ENCODE data around the gene DGKB. TPM values are rescaled to one million over a fixed set of nuclear protein-coding genes. Genes with fewer than 3 reads are reported as not detected.
A peak's percentile ranks its signal among the peaks of the same experiment; 100 is the strongest.

The DGKB gene
- total and polyA plus RNA-seq, 2 donors from 2014 or later: 0.26 to 1.5 TPM

DNA sequence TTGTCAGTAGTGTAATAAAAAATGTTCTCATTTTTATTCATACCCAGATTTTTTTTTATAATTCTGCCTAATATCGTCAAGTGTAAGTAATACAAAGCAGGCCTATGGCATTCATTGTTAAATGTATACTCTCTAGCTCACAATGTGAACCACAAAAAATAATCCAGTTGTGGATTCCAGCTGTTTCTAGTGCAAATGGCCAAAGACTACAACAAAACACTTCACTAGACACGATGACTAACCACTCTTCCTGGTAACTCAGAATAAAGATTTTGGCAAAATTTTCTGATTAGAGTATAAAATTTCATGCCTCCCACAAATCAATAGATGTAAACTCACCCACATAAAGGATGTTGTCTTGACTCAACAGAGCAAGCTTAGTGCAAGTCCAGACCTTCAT lies 396.6 kb downstream of the DGKB start:
- H3K27me3 ChIP-seq (ENCODE audit: control insufficient read depth, insufficient read depth, low read length): no peaks in the 10 kb centered on the region
- no peaks in the 10 kb centered on the region for H3K4me1 ChIP-seq (ENCODE audit: control insufficient read depth in 2 of 3, insufficient read depth in 2 of 3, low read depth in 1 of 3, low read length in 3 of 3)
- no peak overlapping the region for H3K9ac ChIP-seq (ENCODE audit: low read length in 3 of 3)
- FAIRE-seq: no peak
- no peak overlapping the region for H3K4me3 ChIP-seq (ENCODE audit: low read length in 3 of 3)
- no peak for DNase-seq
- TF ChIP-seq, protein P1, sequence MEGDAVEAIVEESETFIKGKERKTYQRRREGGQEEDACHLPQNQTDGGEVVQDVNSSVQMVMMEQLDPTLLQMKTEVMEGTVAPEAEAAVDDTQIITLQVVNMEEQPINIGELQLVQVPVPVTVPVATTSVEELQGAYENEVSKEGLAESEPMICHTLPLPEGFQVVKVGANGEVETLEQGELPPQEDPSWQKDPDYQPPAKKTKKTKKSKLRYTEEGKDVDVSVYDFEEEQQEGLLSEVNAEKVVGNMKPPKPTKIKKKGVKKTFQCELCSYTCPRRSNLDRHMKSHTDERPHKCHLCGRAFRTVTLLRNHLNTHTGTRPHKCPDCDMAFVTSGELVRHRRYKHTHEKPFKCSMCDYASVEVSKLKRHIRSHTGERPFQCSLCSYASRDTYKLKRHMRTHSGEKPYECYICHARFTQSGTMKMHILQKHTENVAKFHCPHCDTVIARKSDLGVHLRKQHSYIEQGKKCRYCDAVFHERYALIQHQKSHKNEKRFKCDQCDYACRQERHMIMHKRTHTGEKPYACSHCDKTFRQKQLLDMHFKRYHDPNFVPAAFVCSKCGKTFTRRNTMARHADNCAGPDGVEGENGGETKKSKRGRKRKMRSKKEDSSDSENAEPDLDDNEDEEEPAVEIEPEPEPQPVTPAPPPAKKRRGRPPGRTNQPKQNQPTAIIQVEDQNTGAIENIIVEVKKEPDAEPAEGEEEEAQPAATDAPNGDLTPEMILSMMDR (IDR thresholded peaks at IDR 0.05; ENCODE audit: borderline replicate concordance, extremely low read depth, insufficient read depth): no peak
- H3K27ac ChIP-seq (ENCODE audit: low read depth in 2 of 2, low read length in 2 of 2): no peak overlapping the region
- H3K9me3 ChIP-seq (ENCODE audit: control insufficient read depth in 2 of 3, insufficient read depth in 1 of 3, low read length in 3 of 3): peaks cover 0 to 14% (median 0%) of the 10 kb centered on the region in 3 donors
- intact Hi-C loops (cut with DNase I): no loop called here
- H3K36me3 ChIP-seq (ENCODE audit: control insufficient read depth in 2 of 3, insufficient read depth in 3 of 3, low read length in 3 of 3): no peaks in the 10 kb centered on the region

DNA sequence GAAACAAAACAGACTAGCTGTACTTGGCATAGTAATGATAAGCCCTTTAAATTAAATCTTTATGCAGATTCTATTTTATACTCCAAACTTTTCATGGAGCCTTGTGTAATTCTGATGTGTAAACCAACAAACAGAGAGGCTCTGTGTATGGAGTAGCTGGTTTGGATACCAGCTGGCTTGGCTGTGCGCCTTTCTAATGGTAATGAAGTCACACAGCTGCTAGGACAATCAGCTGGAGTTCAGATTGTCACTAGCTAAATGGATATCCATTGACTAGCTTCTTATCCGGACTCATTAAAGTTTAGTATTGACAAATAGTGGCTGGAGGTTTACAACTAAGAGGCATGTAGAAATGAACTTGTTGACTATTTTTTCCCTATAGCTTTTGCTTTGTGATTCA lies 398.4 kb downstream of the DGKB start:
- DNase-seq: peak in 1 of 5 donors; percentile 8
- Histone ChIP-seq H3K27ac (ENCODE audit: low read depth in 2 of 2, low read length in 2 of 2) (no peak overlapping the region), H3K36me3 (ENCODE audit: control insufficient read depth in 2 of 3, insufficient read depth in 3 of 3, low read length in 3 of 3) (no peaks in the 10 kb centered on the region), H3K27me3 (ENCODE audit: control insufficient read depth, insufficient read depth, low read length) (no peaks in the 10 kb centered on the region), H3K4me3 (ENCODE audit: low read length in 3 of 3) (no peak overlapping the region), H3K9me3 (ENCODE audit: control insufficient read depth in 2 of 3, insufficient read depth in 1 of 3, low read length in 3 of 3) (peaks cover 0 to 6% (median 0%) of the 10 kb centered on the region in 3 donors), H3K9ac (ENCODE audit: low read length in 3 of 3) (no peak overlapping the region), H3K4me1 (ENCODE audit: control insufficient read depth in 2 of 3, insufficient read depth in 2 of 3, low read depth in 1 of 3, low read length in 3 of 3) (no peaks in the 10 kb centered on the region)
- TF ChIP-seq, protein P1 (IDR thresholded peaks at IDR 0.05; ENCODE audit: borderline replicate concordance, extremely low read depth, insufficient read depth): no peak
- intact Hi-C loops (cut with DNase I): no loop called here
- FAIRE-seq: no peak

DNA sequence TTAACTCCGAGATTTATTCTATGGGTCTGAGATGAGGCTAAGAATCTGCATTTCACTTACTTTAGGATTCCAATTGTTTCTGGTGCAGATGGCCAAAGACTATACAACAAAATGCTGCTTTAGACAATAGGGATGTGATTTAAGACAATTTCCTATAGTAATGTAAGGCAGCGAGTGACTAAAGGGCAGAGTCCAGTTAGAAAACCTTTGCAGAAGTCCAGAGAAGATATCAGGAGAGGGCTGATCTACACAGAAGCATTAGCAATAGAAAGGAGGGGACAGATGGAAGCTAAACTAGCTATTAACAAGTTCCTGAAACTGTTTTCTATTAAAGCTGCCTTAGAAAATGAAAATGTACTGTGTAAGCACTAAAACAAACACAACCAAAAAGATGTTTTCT lies 398.9 kb downstream of the DGKB start:
- Histone ChIP-seq H3K9ac (ENCODE audit: low read length in 3 of 3) (no peak overlapping the region), H3K4me1 (ENCODE audit: control insufficient read depth in 2 of 3, insufficient read depth in 2 of 3, low read depth in 1 of 3, low read length in 3 of 3) (no peaks in the 10 kb centered on the region), H3K27me3 (ENCODE audit: control insufficient read depth, insufficient read depth, low read length) (no peaks in the 10 kb centered on the region), H3K4me3 (ENCODE audit: low read length in 3 of 3) (no peak overlapping the region), H3K36me3 (ENCODE audit: control insufficient read depth in 2 of 3, insufficient read depth in 3 of 3, low read length in 3 of 3) (no peaks in the 10 kb centered on the region), H3K27ac (ENCODE audit: low read depth in 2 of 2, low read length in 2 of 2) (no peak overlapping the region), H3K9me3 (ENCODE audit: control insufficient read depth in 2 of 3, insufficient read depth in 1 of 3, low read length in 3 of 3) (peaks cover 0 to 6% (median 0%) of the 10 kb centered on the region in 3 donors)
- DNase-seq (no peak), FAIRE-seq (no peak)
- intact Hi-C loops (cut with DNase I): no loop called here
- TF ChIP-seq, protein P1 (IDR thresholded peaks at IDR 0.05; ENCODE audit: borderline replicate concordance, extremely low read depth, insufficient read depth): no peak

DNA sequence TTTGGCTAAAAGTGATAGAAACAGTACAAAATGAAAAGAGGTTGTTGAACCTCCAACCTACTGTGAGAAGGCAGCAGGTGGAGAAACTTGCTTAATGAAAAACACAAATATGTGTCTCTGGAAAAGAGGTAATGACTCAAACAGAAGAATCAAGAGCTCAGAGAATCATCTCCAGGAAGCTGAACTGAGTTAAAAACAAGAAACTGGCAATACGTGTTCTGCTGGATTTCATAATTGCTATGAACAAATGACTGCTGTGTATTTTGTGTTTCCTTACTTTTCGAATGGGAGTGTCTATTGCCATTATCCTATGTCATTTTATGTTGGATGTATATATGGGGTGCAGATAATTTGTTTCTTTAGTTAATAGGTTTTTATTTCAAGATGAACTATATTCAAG lies 401.1 kb downstream of the DGKB start:
- Histone ChIP-seq H3K36me3 (ENCODE audit: control insufficient read depth in 2 of 3, insufficient read depth in 3 of 3, low read length in 3 of 3) (no peaks in the 10 kb centered on the region), H3K4me3 (ENCODE audit: low read length in 3 of 3) (no peak overlapping the region), H3K4me1 (ENCODE audit: control insufficient read depth in 2 of 3, insufficient read depth in 2 of 3, low read depth in 1 of 3, low read length in 3 of 3) (no peaks in the 10 kb centered on the region), H3K9me3 (ENCODE audit: control insufficient read depth in 2 of 3, insufficient read depth in 1 of 3, low read length in 3 of 3) (peaks cover 0 to 6% (median 0%) of the 10 kb centered on the region in 3 donors), H3K27ac (ENCODE audit: low read depth in 2 of 2, low read length in 2 of 2) (no peak overlapping the region), H3K9ac (ENCODE audit: low read length in 3 of 3) (no peak overlapping the region), H3K27me3 (ENCODE audit: control insufficient read depth, insufficient read depth, low read length) (no peaks in the 10 kb centered on the region)
- no peak for DNase-seq
- FAIRE-seq: no peak
- TF ChIP-seq, protein P1 (IDR thresholded peaks at IDR 0.05; ENCODE audit: borderline replicate concordance, extremely low read depth, insufficient read depth): no peak
- intact Hi-C loops (cut with DNase I): no loop called here

Data from kidney (tissue), 14 donors.